ENCODE measurements around the gene TBC1D9. TPM values are rescaled to one million over a fixed set of nuclear protein-coding genes. Genes with fewer than 3 reads are reported as not detected.

TBC1D9 gene
- 67.0 TPM for total RNA-seq

DNA sequence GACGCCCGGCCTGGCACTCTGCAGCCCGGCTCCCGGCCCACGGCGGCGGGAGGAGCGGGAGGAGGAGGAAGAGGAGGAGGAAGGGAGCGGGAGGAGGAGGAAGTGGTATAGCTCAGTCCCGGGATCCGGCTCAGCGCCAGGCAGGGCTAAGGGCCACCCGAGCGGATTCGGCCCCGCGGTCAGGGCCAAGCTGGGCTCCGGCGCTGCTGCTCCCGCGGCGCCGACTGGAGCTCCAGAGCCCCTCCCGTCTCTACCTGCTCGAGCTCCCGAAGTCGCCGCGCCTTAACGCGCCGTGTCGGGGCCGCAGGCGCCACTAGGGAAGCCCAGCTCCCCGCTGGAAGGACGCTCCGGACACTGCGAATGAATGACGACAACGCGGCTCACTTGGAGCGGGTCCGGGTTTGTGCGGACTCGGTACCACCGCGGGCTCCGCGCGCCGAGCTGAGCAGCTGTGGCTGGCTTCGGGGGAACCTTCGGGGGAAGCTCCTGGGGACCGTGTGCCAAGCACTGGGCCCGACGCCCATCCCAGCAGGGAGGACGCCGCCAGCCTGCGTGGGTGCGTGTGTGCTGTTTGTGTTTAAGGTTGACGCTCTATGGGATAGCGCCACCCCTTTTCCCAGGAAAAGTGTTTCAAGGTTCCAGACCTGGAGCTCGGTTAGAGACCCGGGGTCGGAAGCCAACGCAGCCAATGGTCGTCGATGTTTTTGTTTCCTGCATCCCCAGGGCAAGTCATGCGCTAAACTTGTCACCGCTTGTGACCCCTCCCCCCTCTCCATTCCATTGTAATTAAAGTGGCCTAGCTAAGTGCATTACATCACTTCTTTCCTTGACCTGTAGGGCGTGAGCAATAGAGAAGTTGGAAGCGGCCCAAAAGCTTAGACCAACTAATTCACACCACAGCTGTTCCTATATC, at the start of gene TBC1D9:
Gene TBC1D9, minus strand, starts transcription at position 67 of the 913 bp plus-strand sequence. CDS start 340 bp downstream, outside the sequence.

Small RNAs within 50 kb of the gene (small RNA-seq; reads per million reads assigned to genes)
- not detected for gene AC108019.1 (ENCODE audit: low replicate concordance)
- gene RF00019 (ENCODE audit: low replicate concordance): not detected
- gene RN7SL152P (ENCODE audit: low replicate concordance): not detected
- gene RNY1P14 (ENCODE audit: low replicate concordance): not detected

Other genes starting within 250 kb of the TBC1D9 start
- gene ELMOD2, start 232.2 kb downstream of the TBC1D9 start, total RNA-seq: 24.8 TPM
- gene UCP1, start 187.4 kb downstream of the TBC1D9 start, total RNA-seq: not detected

All from metanephros (tissue), 2 donors.